Tibial nerve (tissue), 4 donors: ENCODE results near the gene TLCD2.

ENCODE experiments used
- CTCF ChIP-seq, 5 experiments: fragments of 200-600 bp in 3 of 5; fragments of 450-650 bp in 2 of 5; sonication (generic) in 3 of 5; IDR thresholded peaks; one replicate each; pipeline ENCODE4 v1.5.1; 2016 to 2019; ENCODE audit warnings: antibody characterized with exemption in 5 of 5, mild to moderate bottlenecking in 3 of 5, moderate library complexity in 2 of 5
- EP300 ChIP-seq, 2 donors: sonication (generic); formaldehyde crosslinking; IDR thresholded peaks; one replicate each; pipeline ENCODE4 v1.6.1; 2017; ENCODE audit warnings: antibody characterized with exemption in 2 of 2, mild to moderate bottlenecking in 1 of 2
- POLR2A ChIP-seq, 2 donors: fragments of 450-650 bp; IDR thresholded peaks; one replicate each; pipeline ENCODE4 v1.6.1; 2017; ENCODE audit warnings: antibody characterized with exemption in 2 of 2, mild to moderate bottlenecking in 2 of 2, moderate library complexity in 2 of 2

GRCh38 chr17:1750628-1751027 is 40.5 kb upstream of the TLCD2 start:
- no peak for TF ChIP-seq CTCF (IDR thresholded peaks at IDR 0.05)
- no peak for TF ChIP-seq EP300 (IDR thresholded peaks at IDR 0.05)
- TF ChIP-seq POLR2A (IDR thresholded peaks at IDR 0.05): no peak
